ENCODE results near the gene MEIKIN. TPM values are rescaled to one million over a fixed set of nuclear protein-coding genes. Genes with fewer than 3 reads are reported as not detected.

MEIKIN gene
- total RNA-seq, 1 experiment from 2014 or later, result not detected

GRCh38 chr5:131821221-131821620 is 124.2 kb downstream of the MEIKIN start:
- TF ChIP-seq CTCF (IDR thresholded peaks at IDR 0.05; ENCODE audit: unreplicated experiment), result no peak
- H3K27ac Mint-ChIP-seq (ENCODE audit: unreplicated experiment), result no peak overlapping the region
- no peaks in the 10 kb centered on the region for H3K4me1 Mint-ChIP-seq (ENCODE audit: low read depth, unreplicated experiment)
- no peaks in the 10 kb centered on the region for H3K27me3 Mint-ChIP-seq (ENCODE audit: unreplicated experiment)
- no peak for DNase-seq
- BruUV-seq (replicated peaks), result no TSS peak
- CTCF ChIA-PET, result no interaction called here
- intact Hi-C loops (cut with micrococcal nuclease; ENCODE audit: unreplicated experiment), result no loop called here
- no peaks in the 10 kb centered on the region for H3K36me3 Mint-ChIP-seq (ENCODE audit: insufficient read depth, unreplicated experiment)
- no peak overlapping the region for H3K4me3 Mint-ChIP-seq (ENCODE audit: low read depth, unreplicated experiment)
- no peaks in the 10 kb centered on the region for H3K9me3 Mint-ChIP-seq (ENCODE audit: low read depth, unreplicated experiment)

- no peak for DNase-seq
- intact Hi-C loops (cut with micrococcal nuclease; ENCODE audit: unreplicated experiment), result no loop called here
- Mint-ChIP-seq H3K4me1 (ENCODE audit: low read depth, unreplicated experiment) (peaks cover 10% of the 10 kb centered on the region), H3K36me3 (ENCODE audit: insufficient read depth, unreplicated experiment) (no peaks in the 10 kb centered on the region), H3K9me3 (ENCODE audit: low read depth, unreplicated experiment) (no peaks in the 10 kb centered on the region), H3K27me3 (ENCODE audit: unreplicated experiment) (no peaks in the 10 kb centered on the region), H3K27ac (ENCODE audit: unreplicated experiment) (no peak overlapping the region), H3K4me3 (ENCODE audit: low read depth, unreplicated experiment) (no peak overlapping the region)
- BruUV-seq (replicated peaks), result no TSS peak
- CTCF ChIA-PET, result no interaction called here
- no peak for TF ChIP-seq CTCF (IDR thresholded peaks at IDR 0.05; ENCODE audit: unreplicated experiment)
Measured at GRCh38 chr5:131818001-131818724, 127.3 kb downstream of the MEIKIN start.

GRCh38 chr5:131814990-131815389 is 130.5 kb downstream of the MEIKIN start:
- intact Hi-C loops (cut with micrococcal nuclease; ENCODE audit: unreplicated experiment), result no loop called here
- CTCF ChIA-PET, result no interaction called here
- Mint-ChIP-seq H3K27ac (ENCODE audit: unreplicated experiment) (peak overlapping the region; percentile 16), H3K9me3 (ENCODE audit: low read depth, unreplicated experiment) (no peaks in the 10 kb centered on the region), H3K36me3 (ENCODE audit: insufficient read depth, unreplicated experiment) (no peaks in the 10 kb centered on the region), H3K4me1 (ENCODE audit: low read depth, unreplicated experiment) (peaks cover 10% of the 10 kb centered on the region), H3K4me3 (ENCODE audit: low read depth, unreplicated experiment) (no peak overlapping the region), H3K27me3 (ENCODE audit: unreplicated experiment) (no peaks in the 10 kb centered on the region)
- BruUV-seq (replicated peaks), result no TSS peak
- TF ChIP-seq CTCF (IDR thresholded peaks at IDR 0.05; ENCODE audit: unreplicated experiment), result no peak
- peak; percentile 24 for DNase-seq

- Mint-ChIP-seq H3K4me1 (ENCODE audit: low read depth, unreplicated experiment) (peaks cover 10% of the 10 kb centered on the region), H3K4me3 (ENCODE audit: low read depth, unreplicated experiment) (no peak overlapping the region), H3K27me3 (ENCODE audit: unreplicated experiment) (no peaks in the 10 kb centered on the region), H3K27ac (ENCODE audit: unreplicated experiment) (no peak overlapping the region), H3K36me3 (ENCODE audit: insufficient read depth, unreplicated experiment) (no peaks in the 10 kb centered on the region), H3K9me3 (ENCODE audit: low read depth, unreplicated experiment) (no peaks in the 10 kb centered on the region)
- CTCF ChIA-PET, result interaction anchor here (0.7 kb wide), 1 partner anchor 194 kb away, joined by 3 read pairs; no protein-coding TSS in a partner anchor
- intact Hi-C loops (cut with micrococcal nuclease; ENCODE audit: unreplicated experiment), result no loop called here
- no TSS peak for BruUV-seq (replicated peaks)
- TF ChIP-seq CTCF (IDR thresholded peaks at IDR 0.05; ENCODE audit: unreplicated experiment), result no peak
- no peak for DNase-seq
Measured at GRCh38 chr5:131812371-131813160, 132.9 kb downstream of the MEIKIN start.

Data from Calu3 (cell line).